ENCODE results near the gene PLAAT2. TPM values are rescaled to one million over a fixed set of nuclear protein-coding genes. Genes with fewer than 3 reads are reported as not detected.
A peak's percentile ranks its signal among the peaks of the same experiment; 100 is the strongest.
"Not testable (repeated sequence)": the region's sequence is repeated elsewhere in the genome, so short reads cannot be mapped to it uniquely, and the experiment has no call there.

PLAAT2 gene
- total RNA-seq, 3 donors from 2014 or later = 1.1 to 2.6 (median 2.0) TPM

DNA sequence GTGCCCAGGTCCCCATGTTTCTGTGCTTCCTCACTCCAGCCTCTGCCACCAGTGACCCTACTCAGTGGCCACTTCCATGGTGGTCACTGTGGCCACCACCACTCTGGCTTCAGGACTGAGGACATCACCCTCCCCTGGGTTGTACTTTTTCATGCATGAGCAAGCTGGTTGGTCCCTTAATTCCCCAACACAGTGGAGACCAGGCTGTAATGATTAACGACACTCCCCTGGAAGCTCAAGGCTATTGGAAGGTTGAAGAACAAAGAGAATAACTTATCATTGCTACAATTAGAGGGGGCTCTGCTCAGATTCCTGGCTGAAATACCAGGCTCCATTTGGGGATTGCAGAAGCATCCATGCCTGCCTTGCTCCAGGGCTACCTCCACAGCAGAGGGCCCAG is 16.1 kb downstream of the PLAAT2 start:
- H3K9me3 ChIP-seq = no peaks in the 10 kb centered on the region
- H3K27ac ChIP-seq = no peak overlapping the region
- H3K4me1 ChIP-seq = no peaks in the 10 kb centered on the region
- no peak for TF ChIP-seq POLR2A (IDR thresholded peaks at IDR 0.05)
- TF ChIP-seq, protein P1, sequence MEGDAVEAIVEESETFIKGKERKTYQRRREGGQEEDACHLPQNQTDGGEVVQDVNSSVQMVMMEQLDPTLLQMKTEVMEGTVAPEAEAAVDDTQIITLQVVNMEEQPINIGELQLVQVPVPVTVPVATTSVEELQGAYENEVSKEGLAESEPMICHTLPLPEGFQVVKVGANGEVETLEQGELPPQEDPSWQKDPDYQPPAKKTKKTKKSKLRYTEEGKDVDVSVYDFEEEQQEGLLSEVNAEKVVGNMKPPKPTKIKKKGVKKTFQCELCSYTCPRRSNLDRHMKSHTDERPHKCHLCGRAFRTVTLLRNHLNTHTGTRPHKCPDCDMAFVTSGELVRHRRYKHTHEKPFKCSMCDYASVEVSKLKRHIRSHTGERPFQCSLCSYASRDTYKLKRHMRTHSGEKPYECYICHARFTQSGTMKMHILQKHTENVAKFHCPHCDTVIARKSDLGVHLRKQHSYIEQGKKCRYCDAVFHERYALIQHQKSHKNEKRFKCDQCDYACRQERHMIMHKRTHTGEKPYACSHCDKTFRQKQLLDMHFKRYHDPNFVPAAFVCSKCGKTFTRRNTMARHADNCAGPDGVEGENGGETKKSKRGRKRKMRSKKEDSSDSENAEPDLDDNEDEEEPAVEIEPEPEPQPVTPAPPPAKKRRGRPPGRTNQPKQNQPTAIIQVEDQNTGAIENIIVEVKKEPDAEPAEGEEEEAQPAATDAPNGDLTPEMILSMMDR (IDR thresholded peaks at IDR 0.05) = no peak
- no peak for DNase-seq (ENCODE audit: low spot score in 2 of 2)
- intact Hi-C loops (cut with DNase I; ENCODE audit: low total_unique reads) = no loop called here
- H3K36me3 ChIP-seq = no peaks in the 10 kb centered on the region
- no peak overlapping the region for H3K4me3 ChIP-seq
- H3K27me3 ChIP-seq = no peaks in the 10 kb centered on the region

DNA sequence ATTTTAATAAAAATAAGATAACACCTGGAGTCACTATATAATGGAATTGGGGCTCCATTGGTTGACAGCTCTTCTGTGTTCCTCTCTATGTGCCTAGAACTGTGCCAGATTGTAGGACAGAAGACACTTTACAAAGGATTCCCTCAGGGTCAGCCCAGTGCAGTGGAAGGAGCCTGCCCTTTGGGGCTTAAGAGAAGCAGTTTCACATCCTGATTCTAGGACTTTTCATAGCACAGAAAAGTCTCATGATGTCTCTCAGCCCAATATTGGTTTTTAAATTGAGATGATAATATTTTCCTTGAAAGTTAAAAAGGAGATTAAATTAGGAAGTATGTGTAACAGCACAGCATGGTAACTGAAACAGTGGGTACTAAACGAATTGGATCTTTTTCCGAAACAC is 19.5 kb downstream of the PLAAT2 start:
- intact Hi-C loops (cut with DNase I; ENCODE audit: low total_unique reads) = no loop called here
- Histone ChIP-seq H3K36me3 (no peaks in the 10 kb centered on the region), H3K4me3 (no peak overlapping the region), H3K27me3 (no peaks in the 10 kb centered on the region), H3K4me1 (peaks cover 0 to 1% of the 10 kb centered on the region in 2 donors), H3K9me3 (no peaks in the 10 kb centered on the region), H3K27ac (no peak overlapping the region)
- no peak for DNase-seq (ENCODE audit: low spot score in 2 of 2)
- TF ChIP-seq POLR2A (IDR thresholded peaks at IDR 0.05) = no peak
- TF ChIP-seq, protein P1 (IDR thresholded peaks at IDR 0.05) = no peak

DNA sequence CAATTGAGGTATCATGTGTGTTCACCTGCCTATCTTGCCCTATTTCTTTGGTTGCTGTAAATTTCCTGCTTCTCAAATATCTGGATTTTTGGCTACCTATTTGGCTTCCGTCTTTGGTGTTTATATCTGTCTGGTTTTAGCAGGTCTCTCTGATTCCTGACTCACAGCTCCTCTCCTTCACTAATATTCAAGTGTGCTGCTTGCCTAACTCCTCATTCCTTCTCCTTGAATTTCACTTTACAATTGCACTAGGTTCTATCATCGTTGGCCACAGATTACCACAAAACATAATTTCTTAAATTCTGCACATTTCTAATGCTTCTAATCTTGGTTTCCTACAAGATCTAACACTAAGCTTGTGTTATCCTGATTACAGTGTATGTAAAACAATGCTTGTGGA is 20.7 kb downstream of the PLAAT2 start:
- Histone ChIP-seq H3K4me1 (peaks cover 6 to 12% of the 10 kb centered on the region in 2 donors), H3K27ac (peak overlapping the region in 1 of 2 donors; percentile 4)
- DNase-seq (ENCODE audit: low spot score in 2 of 2); H3K9me3 ChIP-seq; H3K36me3 ChIP-seq; intact Hi-C loops (cut with DNase I; ENCODE audit: low total_unique reads); H3K4me3 ChIP-seq; H3K27me3 ChIP-seq: not testable (repeated sequence)

DNA sequence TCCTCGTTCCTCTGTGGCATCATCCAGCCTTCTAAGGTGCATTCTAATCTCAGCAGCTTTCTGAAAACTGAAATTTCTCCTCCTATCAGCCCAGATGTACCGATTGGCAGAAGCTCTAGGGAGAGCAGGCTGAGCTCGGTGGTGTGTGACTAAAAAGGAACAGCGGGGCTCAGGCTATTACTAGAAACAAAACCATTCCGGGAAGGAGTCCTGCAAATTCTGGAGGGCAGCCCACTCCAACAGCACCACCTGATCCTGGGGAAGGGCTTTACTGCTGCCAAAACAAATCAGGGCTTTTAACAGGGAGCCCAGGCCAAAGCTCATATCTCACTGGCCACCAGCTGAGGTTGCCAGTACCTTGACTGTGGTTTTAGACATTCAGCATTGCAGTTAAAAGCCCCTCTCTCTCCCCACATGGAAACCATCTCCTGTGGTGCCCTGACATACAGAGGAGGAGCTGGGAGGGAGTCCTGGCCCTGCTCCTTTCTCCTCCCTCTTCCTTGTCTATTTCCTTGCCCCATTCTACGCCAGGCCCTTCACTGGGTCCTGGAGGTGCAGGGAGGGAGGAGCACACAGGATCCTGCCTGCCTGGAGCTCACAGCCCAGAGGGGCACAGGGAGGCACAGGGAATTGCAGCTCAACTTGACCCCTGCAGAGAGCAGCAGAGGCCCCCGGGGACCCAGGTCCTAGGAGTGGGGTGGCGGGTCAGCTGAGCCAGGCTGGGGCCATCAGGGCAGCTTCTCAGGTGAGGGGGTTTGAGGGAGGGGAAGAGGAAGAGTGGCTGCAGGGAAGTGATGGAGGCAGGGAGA is 25.7 kb downstream of the PLAAT2 start:
- TF ChIP-seq POLR2A (IDR thresholded peaks at IDR 0.05) (no peak), POLR2AphosphoS5 (IDR thresholded peaks at IDR 0.05) (peak in 2 of 3 donors; percentile 27 to 49)
- TF ChIP-seq, protein P1 (IDR thresholded peaks at IDR 0.05) = no peak
- peak in 1 of 2 donors; percentile 67 for DNase-seq (ENCODE audit: low spot score in 2 of 2)

DNA sequence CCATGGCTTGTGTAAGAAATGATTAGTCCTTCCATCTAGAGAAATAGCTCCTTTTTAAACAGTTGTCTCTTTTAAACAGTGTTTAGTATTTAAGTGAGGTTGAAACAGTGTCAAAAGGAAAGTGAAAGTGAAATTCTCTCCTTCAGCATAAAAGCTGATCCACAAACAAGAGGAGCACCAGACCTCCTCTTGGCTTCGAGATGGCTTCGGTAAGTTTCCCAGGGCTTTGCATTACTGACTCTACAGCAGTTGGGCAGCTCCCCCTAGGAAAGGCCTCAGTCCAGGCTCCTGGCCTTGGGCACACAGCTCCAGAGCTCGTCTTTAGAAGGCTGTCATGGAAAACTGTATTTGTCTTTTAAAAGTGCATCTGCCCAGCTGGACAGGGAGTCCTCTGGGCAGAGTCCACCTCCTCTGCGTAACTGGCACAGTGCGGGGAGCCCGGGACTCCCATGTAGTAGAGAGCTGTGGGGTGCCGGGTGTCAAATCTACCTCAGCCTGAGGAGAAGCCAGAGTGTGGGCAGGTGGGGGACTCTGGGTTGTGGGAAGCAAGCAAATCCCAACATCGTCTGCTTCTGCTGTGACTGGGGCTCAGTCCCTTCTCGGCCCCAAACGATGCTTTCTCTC is 26.4 kb downstream of the PLAAT2 start, which contains the start of gene PLAAT4:
Gene PLAAT4 (plus strand): TSS at position 140 of the 624 bp plus-strand sequence. CDS start 61 bp downstream, at position 201.
- TF ChIP-seq POLR2AphosphoS5 (IDR thresholded peaks at IDR 0.05) = no peak
- TF ChIP-seq, protein P1 (IDR thresholded peaks at IDR 0.05) = no peak
- no peak for TF ChIP-seq POLR2A (IDR thresholded peaks at IDR 0.05)
- H3K4me3 ChIP-seq = peak within 1 kb of the TSS; percentile 39 to 68 (median 54)
- peak within 1 kb of the TSS; percentile 95 for H3K27ac ChIP-seq
- no peaks in the 10 kb centered on the region for H3K9me3 ChIP-seq
- peaks cover 28 to 54% of the 10 kb centered on the region in 2 donors for H3K4me1 ChIP-seq
- H3K27me3 ChIP-seq = no peaks in the 10 kb centered on the region
- no peaks in the 10 kb centered on the region for H3K36me3 ChIP-seq
- no peak for DNase-seq (ENCODE audit: low spot score in 2 of 2)
- intact Hi-C loops (cut with DNase I; ENCODE audit: low total_unique reads) = no loop called here

More for the DNA sequence above, 25.7 kb downstream of the PLAAT2 start:
- H3K4me1 ChIP-seq = peaks cover 23 to 50% of the 10 kb centered on the region in 2 donors
- H3K27me3 ChIP-seq = no peaks in the 10 kb centered on the region
- no peaks in the 10 kb centered on the region for H3K9me3 ChIP-seq
- peak overlapping the region; percentile 39 to 68 (median 54) for H3K4me3 ChIP-seq
- intact Hi-C loops (cut with DNase I; ENCODE audit: low total_unique reads) = loop anchor here (1.0 kb wide), 1 partner anchor 45 kb away; no protein-coding TSS in a partner anchor
- H3K27ac ChIP-seq = peak overlapping the region; percentile 95
- H3K36me3 ChIP-seq = no peaks in the 10 kb centered on the region

Measured in breast epithelium (tissue), 4 donors.